Measurements from ENCODE around the gene PPIF.

PPIF gene
- total RNA-seq: 38.3 to 60.1 reads per million in 2 donors

GRCh38 chr10:79347226-79347893 is at the start of gene PPIF:
PPIF (plus strand) TSS chr10:79347469; CDS start chr10:79347549, 80 bp downstream.
- DNase-seq: peak; percentile 92

- no peak for DNase-seq
These were observed 48.6 kb upstream of the PPIF start for GRCh38 chr10:79298403-79299244.

GRCh38 chr10:79299397-79300241 is 47.6 kb upstream of the PPIF start:
- no peak for DNase-seq

- no peak for DNase-seq
These were observed 46.6 kb upstream of the PPIF start for GRCh38 chr10:79300711-79301110.

- DNase-seq: no peak
These were observed 45.3 kb upstream of the PPIF start for GRCh38 chr10:79301754-79302530.

- DNase-seq: no peak
These were observed 43.4 kb upstream of the PPIF start for GRCh38 chr10:79303631-79304478.

GRCh38 chr10:79304479-79305087 is 42.7 kb upstream of the PPIF start:
- DNase-seq: no peak

GRCh38 chr10:79305515-79305914 is 41.8 kb upstream of the PPIF start:
- DNase-seq: no peak

- DNase-seq: no peak
These were observed 41.3 kb upstream of the PPIF start for GRCh38 chr10:79305988-79306387.

- DNase-seq: no peak
These were observed 40.5 kb upstream of the PPIF start for GRCh38 chr10:79306644-79307220.

GRCh38 chr10:79308016-79308415 is 39.3 kb upstream of the PPIF start:
- DNase-seq: no peak

- no peak for DNase-seq
These were observed 38.2 kb upstream of the PPIF start for GRCh38 chr10:79308969-79309665.

- DNase-seq: no peak
These were observed 36.9 kb upstream of the PPIF start for GRCh38 chr10:79310200-79310865.

GRCh38 chr10:79310911-79311573 is 36.2 kb upstream of the PPIF start:
- no peak for DNase-seq

GRCh38 chr10:79311581-79312407 is 35.5 kb upstream of the PPIF start:
- no peak for DNase-seq

- no peak for DNase-seq
These were observed 34.6 kb upstream of the PPIF start for GRCh38 chr10:79312601-79313187.

GRCh38 chr10:79313320-79313719 is 33.9 kb upstream of the PPIF start:
- DNase-seq: no peak

Measured in T-helper 9 cell (primary cell).